ENCODE results near the gene PRRC2A. TPM values are rescaled to one million over a fixed set of nuclear protein-coding genes. Genes with fewer than 3 reads are reported as not detected.

PRRC2A gene
- total RNA-seq, 4 donors from 2014 or later = 100 to 163 (median 113) TPM

- Histone ChIP-seq H3K4me1 (peaks cover 42% of the 10 kb centered on the region), H3K36me3 (peaks cover 3% of the 10 kb centered on the region), H3K27me3 (no peaks in the 10 kb centered on the region), H3K4me3 (no peak within 1 kb of the TSS), H3K9me3 (no peaks in the 10 kb centered on the region), H3K27ac (no peak within 1 kb of the TSS)
- 84% methylated on average over 8 of the region's 8 CpGs for WGBS
- DNase-seq (ENCODE audit: low spot score in 2 of 2) = no peak
- TF ChIP-seq POLR2A (IDR thresholded peaks at IDR 0.05) = no peak
- TF ChIP-seq POLR2AphosphoS5 (IDR thresholded peaks at IDR 0.05) = no peak
- no peak for TF ChIP-seq CTCF (IDR thresholded peaks at IDR 0.05)
- TF ChIP-seq EP300 (IDR thresholded peaks at IDR 0.05) = no peak
Measured at GRCh38 chr6:31655349-31656237, 35.1 kb downstream of the PRRC2A start, which contains the start of gene APOM. APOM (plus strand) TSS chr6:31655894; CDS start chr6:31655967, 73 bp downstream.

- no peak for DNase-seq (ENCODE audit: low spot score in 2 of 2)
- no peak overlapping the region for H3K27ac ChIP-seq
- TF ChIP-seq CTCF (IDR thresholded peaks at IDR 0.05) (no peak), POLR2A (IDR thresholded peaks at IDR 0.05) (no peak), POLR2AphosphoS5 (IDR thresholded peaks at IDR 0.05) (no peak)
- no peaks in the 10 kb centered on the region for H3K27me3 ChIP-seq
- H3K36me3 ChIP-seq = peaks cover 7% of the 10 kb centered on the region
- H3K9me3 ChIP-seq = no peaks in the 10 kb centered on the region
- WGBS = 83% methylated on average over 6 of the region's 6 CpGs
- no peak overlapping the region for H3K4me3 ChIP-seq
- peaks cover 43% of the 10 kb centered on the region for H3K4me1 ChIP-seq
Measured at GRCh38 chr6:31657406-31658157, 37.1 kb downstream of the PRRC2A start.

GRCh38 chr6:31658158-31658688, 37.7 kb downstream of the PRRC2A start:
- TF ChIP-seq POLR2AphosphoS5 (IDR thresholded peaks at IDR 0.05) (no peak), POLR2A (IDR thresholded peaks at IDR 0.05) (no peak), CTCF (IDR thresholded peaks at IDR 0.05) (no peak), EP300 (IDR thresholded peaks at IDR 0.05) (no peak)
- H3K27ac ChIP-seq = no peak overlapping the region
- 86% methylated on average over 4 of the region's 4 CpGs for WGBS
- no peaks in the 10 kb centered on the region for H3K27me3 ChIP-seq
- no peaks in the 10 kb centered on the region for H3K9me3 ChIP-seq
- no peak for DNase-seq (ENCODE audit: low spot score in 2 of 2)
- peaks cover 7% of the 10 kb centered on the region for H3K36me3 ChIP-seq
- no peak overlapping the region for H3K4me3 ChIP-seq
- H3K4me1 ChIP-seq = peaks cover 47% of the 10 kb centered on the region

- Histone ChIP-seq H3K4me3 (peak overlapping the region; percentile 65), H3K4me1 (peaks cover 49% of the 10 kb centered on the region), H3K36me3 (peaks cover 7% of the 10 kb centered on the region), H3K9me3 (no peaks in the 10 kb centered on the region), H3K27ac (peak overlapping the region; percentile 87), H3K27me3 (no peaks in the 10 kb centered on the region)
- DNase-seq (ENCODE audit: low spot score in 2 of 2) = no peak
- TF ChIP-seq POLR2A (IDR thresholded peaks at IDR 0.05) = no peak
- no peak for TF ChIP-seq POLR2AphosphoS5 (IDR thresholded peaks at IDR 0.05)
- TF ChIP-seq EP300 (IDR thresholded peaks at IDR 0.05) = no peak
- no peak for TF ChIP-seq CTCF (IDR thresholded peaks at IDR 0.05)
- WGBS = 85% methylated on average over 9 of the region's 13 CpGs
Measured at GRCh38 chr6:31658983-31659648, 38.6 kb downstream of the PRRC2A start.

All from suprapubic skin (tissue), 4 donors.